GM04503 (cell line): ENCODE measurements around the gene CRYGB.
"Not testable (repeated sequence)": the region's sequence is repeated elsewhere in the genome, so short reads cannot be mapped to it uniquely, and the experiment has no call there.

Source experiments
- DNase-seq: peaks from one replicate; pipeline ENCODE4 v3.0.0-alpha.2; 2012; ENCODE audit warnings: low read depth

The CRYGB gene

GRCh38 chr2:208112969-208113368 is 33.0 kb downstream of the CRYGB start:
- DNase-seq = no peak

GRCh38 chr2:208112273-208112745 is 33.6 kb downstream of the CRYGB start:
- not testable (repeated sequence) for DNase-seq

- no peak for DNase-seq
Observed at GRCh38 chr2:208103616-208104015, 42.3 kb downstream of the CRYGB start.

- no peak for DNase-seq
Observed at GRCh38 chr2:208101716-208102631, 44.0 kb downstream of the CRYGB start.

- no peak for DNase-seq
Observed at GRCh38 chr2:208099682-208100470, 46.1 kb downstream of the CRYGB start.

- not testable (repeated sequence) for DNase-seq
Observed at GRCh38 chr2:208098701-208099100, 47.3 kb downstream of the CRYGB start.

GRCh38 chr2:208098267-208098666 is 47.7 kb downstream of the CRYGB start:
- no peak for DNase-seq

- DNase-seq = peak; percentile 59
Observed at GRCh38 chr2:208097801-208098200, 48.2 kb downstream of the CRYGB start.

GRCh38 chr2:208097313-208097712 is 48.6 kb downstream of the CRYGB start:
- no peak for DNase-seq

GRCh38 chr2:208096080-208096479 is 49.9 kb downstream of the CRYGB start:
- no peak for DNase-seq

- DNase-seq = no peak
Observed at GRCh38 chr2:208093128-208093527, 52.8 kb downstream of the CRYGB start.
